Loucy (cell line): Measurements from ENCODE around the gene GRM3.

Experiments
- H2AFZ ChIP-seq: fragments of 200-600 bp; sonication (generic); 2 replicates; pipeline ENCODE4 v1.6.0; 2016; ENCODE audit warnings: antibody characterized with exemption, mild to moderate bottlenecking, low read length, moderate library complexity
- H3F3A ChIP-seq: fragments of 200-600 bp; 2 replicates; pipeline ENCODE4 v1.6.0; 2016; ENCODE audit warnings: antibody characterized with exemption, low read depth, mild to moderate bottlenecking
- H3K27me3 ChIP-seq: fragments of 200-600 bp; sonication (generic); 2 replicates; pipeline ENCODE4 v1.6.1; 2014; ENCODE audit warnings: low read length, mild to moderate bottlenecking; ENCODE audit not compliant: insufficient read depth, poor library complexity, severe bottlenecking
- H3K36me3 ChIP-seq: fragments of 200-600 bp; sonication (generic); 2 replicates; pipeline ENCODE4 v1.6.1; 2016; ENCODE audit warnings: low read length; ENCODE audit not compliant: insufficient read depth
- H3K4me1 ChIP-seq: fragments of 200-600 bp; sonication (generic); 2 replicates; pipeline ENCODE4 v1.5.1; 2014; ENCODE audit warnings: low read length, mild to moderate bottlenecking; ENCODE audit not compliant: insufficient read depth, poor library complexity, severe bottlenecking
- H3K4me2 ChIP-seq: fragments of 200-600 bp; sonication (generic); 2 replicates; pipeline ENCODE4 v1.6.0; 2014; ENCODE audit warnings: antibody characterized with exemption, low read length, low read depth, mild to moderate bottlenecking; ENCODE audit not compliant: poor library complexity, severe bottlenecking
- H3K4me3 ChIP-seq: fragments of 200-600 bp; sonication (generic); 2 replicates; pipeline ENCODE4 v1.5.1; 2014; ENCODE audit warnings: low read length, mild to moderate bottlenecking, mixed read lengths; ENCODE audit not compliant: poor library complexity, severe bottlenecking
- H3K79me2 ChIP-seq: fragments of 200-600 bp; sonication (generic); 2 replicates; pipeline ENCODE4 v1.6.1; 2014; ENCODE audit warnings: low read length; ENCODE audit not compliant: insufficient read depth
- H3K9ac ChIP-seq: fragments of 200-600 bp; sonication (generic); 2 replicates; pipeline ENCODE4 v1.6.0; 2014; ENCODE audit warnings: mild to moderate bottlenecking, low read depth, low read length, moderate library complexity; ENCODE audit not compliant: poor library complexity, severe bottlenecking
- H3K9me2 ChIP-seq: fragments of 200-600 bp; sonication (generic); replicated peaks from 2 replicates; pipeline ENCODE4 v1.6.1; 2016; ENCODE audit warnings: low read depth, low read length, mixed read lengths
- H3K9me3 ChIP-seq: fragments of 200-600 bp; sonication (generic); 2 replicates; pipeline ENCODE4 v1.6.1; 2014; ENCODE audit warnings: mild to moderate bottlenecking, antibody characterized with exemption, low read length, low read depth; ENCODE audit not compliant: insufficient read depth
- H4K20me1 ChIP-seq: fragments of 200-600 bp; sonication (generic); 2 replicates; pipeline ENCODE4 v1.6.0; 2014; ENCODE audit warnings: antibody characterized with exemption, low read length, mild to moderate bottlenecking; ENCODE audit not compliant: insufficient read depth, poor library complexity, severe bottlenecking
- CTCF ChIP-seq: fragments of 200-600 bp; sonication (generic); conservative IDR thresholded peaks from 2 replicates; pipeline ENCODE4 v1.5.1; 2014; ENCODE audit warnings: mild to moderate bottlenecking, antibody characterized with exemption, low read length
- EZH2phosphoT487 ChIP-seq: fragments of 200-600 bp; IDR thresholded peaks from 2 replicates; pipeline ENCODE4 v1.6.1; 2018; ENCODE audit warnings: antibody characterized with exemption, mild to moderate bottlenecking, moderate library complexity, borderline replicate concordance

The GRM3 gene

GRCh38 chr7:86733783-86734182, 90.1 kb downstream of the GRM3 start:
- no peaks in the 10 kb centered on the region for H3K9me3 ChIP-seq
- no peak overlapping the region for H3K4me3 ChIP-seq
- no peak overlapping the region for H3K4me2 ChIP-seq
- H2AFZ ChIP-seq = no peak overlapping the region
- no peaks in the 10 kb centered on the region for H3K27me3 ChIP-seq
- no peaks in the 10 kb centered on the region for H4K20me1 ChIP-seq
- H3F3A ChIP-seq = no peaks in the 10 kb centered on the region
- H3K36me3 ChIP-seq = no peaks in the 10 kb centered on the region
- H3K79me2 ChIP-seq = no peaks in the 10 kb centered on the region
- TF ChIP-seq CTCF (no peak), EZH2phosphoT487 (no peak)
- H3K9me2 ChIP-seq = no peaks in the 10 kb centered on the region
- H3K9ac ChIP-seq = no peak overlapping the region
- no peaks in the 10 kb centered on the region for H3K4me1 ChIP-seq

- H3F3A ChIP-seq = no peaks in the 10 kb centered on the region
- H3K4me1 ChIP-seq = no peaks in the 10 kb centered on the region
- H3K27me3 ChIP-seq = no peaks in the 10 kb centered on the region
- TF ChIP-seq EZH2phosphoT487 (no peak), CTCF (no peak)
- no peaks in the 10 kb centered on the region for H3K9me2 ChIP-seq
- H3K9me3 ChIP-seq = no peaks in the 10 kb centered on the region
- no peak overlapping the region for H3K4me3 ChIP-seq
- no peak overlapping the region for H3K4me2 ChIP-seq
- H3K79me2 ChIP-seq = no peaks in the 10 kb centered on the region
- no peak overlapping the region for H2AFZ ChIP-seq
- H4K20me1 ChIP-seq = no peaks in the 10 kb centered on the region
- no peaks in the 10 kb centered on the region for H3K36me3 ChIP-seq
- H3K9ac ChIP-seq = no peak overlapping the region
Measured at GRCh38 chr7:86745013-86745745, 101.5 kb downstream of the GRM3 start.

GRCh38 chr7:86747698-86748097, 104.0 kb downstream of the GRM3 start:
- no peak for TF ChIP-seq CTCF
- TF ChIP-seq EZH2phosphoT487 = no peak
- no peak overlapping the region for H3K4me3 ChIP-seq
- H3K27me3 ChIP-seq = no peaks in the 10 kb centered on the region
- no peak overlapping the region for H2AFZ ChIP-seq
- H3K36me3 ChIP-seq = no peaks in the 10 kb centered on the region
- H3K4me1 ChIP-seq = no peaks in the 10 kb centered on the region
- H3F3A ChIP-seq = no peaks in the 10 kb centered on the region
- H3K9ac ChIP-seq = no peak overlapping the region
- H3K79me2 ChIP-seq = no peaks in the 10 kb centered on the region
- no peaks in the 10 kb centered on the region for H4K20me1 ChIP-seq
- no peaks in the 10 kb centered on the region for H3K9me2 ChIP-seq
- no peaks in the 10 kb centered on the region for H3K9me3 ChIP-seq
- no peak overlapping the region for H3K4me2 ChIP-seq
